SH-SY5Y (cell line): ENCODE data around the gene MT1E.

Experiments used
- GATA2 ChIP-seq: IDR thresholded peaks from 2 replicates; pipeline ENCODE4 v1.6.1; 2011; ENCODE audit warnings: mild to moderate bottlenecking, low read depth, low read length
- GATA3 ChIP-seq: IDR thresholded peaks from 2 replicates; pipeline ENCODE4 v1.6.1; 2011; ENCODE audit warnings: low read depth, mild to moderate bottlenecking, low read length, moderate library complexity

- TF ChIP-seq GATA2 (no peak), GATA3 (no peak)
Observed at GRCh38 chr16:56643833-56644232, 18.3 kb downstream of the MT1E start.
